ENCODE data around the gene ACBD4. TPM values are rescaled to one million over a fixed set of nuclear protein-coding genes. Genes with fewer than 3 reads are reported as not detected.

The ACBD4 gene
- total RNA-seq, 4 donors from 2014 or later: 8.2 to 14.9 (median 10.1) TPM

DNA sequence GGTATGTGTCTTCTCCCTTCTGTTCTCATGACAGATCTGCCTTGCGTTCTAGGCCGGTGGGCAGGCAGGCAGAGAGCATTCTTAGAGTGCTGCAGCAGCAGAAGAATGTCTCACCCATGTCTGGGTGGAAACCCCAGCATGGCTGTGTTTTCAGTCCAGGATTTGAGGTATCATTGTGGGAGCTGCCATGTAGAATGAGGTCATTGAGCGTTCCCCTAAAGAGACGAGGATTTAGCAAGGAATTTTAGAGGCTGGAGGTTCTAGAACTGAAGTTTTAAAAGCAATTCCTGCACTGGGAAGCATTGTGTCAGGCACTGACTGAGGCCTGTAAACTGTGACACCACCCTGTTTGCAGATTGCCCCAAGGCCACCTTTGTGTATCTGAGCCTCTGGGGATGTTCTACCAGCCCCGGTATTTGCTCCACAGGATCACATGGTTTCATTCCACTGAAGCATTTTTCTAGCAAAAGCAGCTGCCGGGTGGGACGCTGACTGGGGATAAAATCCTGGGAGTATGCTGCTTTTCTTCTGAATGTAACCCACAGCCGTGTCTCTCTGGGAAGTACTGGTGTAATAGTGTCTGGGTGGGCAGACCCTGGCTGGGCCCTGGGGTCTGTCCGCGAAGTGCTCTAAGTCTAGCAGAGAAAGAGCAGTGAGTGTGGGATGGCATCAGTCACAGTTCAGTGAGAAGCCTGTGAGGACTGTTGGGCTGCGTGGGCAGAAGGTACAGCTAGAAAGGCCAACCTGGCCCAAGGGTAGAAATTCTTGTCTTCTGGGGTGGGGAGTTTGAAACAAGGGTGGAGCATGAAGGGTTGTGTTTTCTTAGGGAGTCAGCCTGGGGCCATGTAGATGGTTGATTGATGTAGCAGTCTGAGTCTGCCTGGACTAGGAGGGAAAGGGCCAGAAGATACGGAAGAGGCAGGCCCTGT lies 33.3 kb upstream of the ACBD4 start:
- DNase-seq (ENCODE audit: low spot score in 2 of 2): no peak
- WGBS, 2 donors: 42 to 45% methylated on average over 12 of the region's 12 CpGs
- intact Hi-C loops (cut with DNase I; ENCODE audit: low total_unique reads): loop anchor here (10.0 kb wide), 1 partner anchor 187 kb away; the partner anchor contains the start of gene GFAP
- no peak overlapping the region for H3K4me3 ChIP-seq (ENCODE audit: low read depth, poor library complexity, severe bottlenecking)
- TF ChIP-seq, protein P1, sequence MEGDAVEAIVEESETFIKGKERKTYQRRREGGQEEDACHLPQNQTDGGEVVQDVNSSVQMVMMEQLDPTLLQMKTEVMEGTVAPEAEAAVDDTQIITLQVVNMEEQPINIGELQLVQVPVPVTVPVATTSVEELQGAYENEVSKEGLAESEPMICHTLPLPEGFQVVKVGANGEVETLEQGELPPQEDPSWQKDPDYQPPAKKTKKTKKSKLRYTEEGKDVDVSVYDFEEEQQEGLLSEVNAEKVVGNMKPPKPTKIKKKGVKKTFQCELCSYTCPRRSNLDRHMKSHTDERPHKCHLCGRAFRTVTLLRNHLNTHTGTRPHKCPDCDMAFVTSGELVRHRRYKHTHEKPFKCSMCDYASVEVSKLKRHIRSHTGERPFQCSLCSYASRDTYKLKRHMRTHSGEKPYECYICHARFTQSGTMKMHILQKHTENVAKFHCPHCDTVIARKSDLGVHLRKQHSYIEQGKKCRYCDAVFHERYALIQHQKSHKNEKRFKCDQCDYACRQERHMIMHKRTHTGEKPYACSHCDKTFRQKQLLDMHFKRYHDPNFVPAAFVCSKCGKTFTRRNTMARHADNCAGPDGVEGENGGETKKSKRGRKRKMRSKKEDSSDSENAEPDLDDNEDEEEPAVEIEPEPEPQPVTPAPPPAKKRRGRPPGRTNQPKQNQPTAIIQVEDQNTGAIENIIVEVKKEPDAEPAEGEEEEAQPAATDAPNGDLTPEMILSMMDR (IDR thresholded peaks at IDR 0.05): no peak
- TF ChIP-seq POLR2A (IDR thresholded peaks at IDR 0.05): no peak

DNA sequence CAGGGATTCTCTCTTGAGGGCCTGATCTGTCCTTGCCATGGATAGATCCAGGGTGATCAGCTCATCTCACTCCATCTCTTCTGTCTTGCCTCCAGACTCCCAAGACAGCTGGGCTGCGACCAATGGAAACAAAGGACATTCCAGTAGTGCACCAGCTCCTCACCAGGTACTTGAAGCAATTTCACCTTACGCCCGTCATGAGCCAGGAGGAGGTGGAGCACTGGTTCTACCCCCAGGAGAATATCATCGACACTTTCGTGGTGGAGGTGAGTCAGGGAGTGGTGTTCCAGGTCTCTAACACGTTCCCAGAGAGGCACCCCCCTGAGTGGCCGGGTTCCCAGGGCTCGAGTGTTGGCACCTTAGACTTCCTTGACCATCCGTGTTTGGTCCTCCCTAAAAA lies 32.6 kb upstream of the ACBD4 start:
- intact Hi-C loops (cut with DNase I; ENCODE audit: low total_unique reads): loop anchor here (10.0 kb wide), 1 partner anchor 188 kb away; the partner anchor contains the start of gene GFAP
- no peak for TF ChIP-seq POLR2A (IDR thresholded peaks at IDR 0.05)
- TF ChIP-seq, protein P1 (IDR thresholded peaks at IDR 0.05): no peak

DNA sequence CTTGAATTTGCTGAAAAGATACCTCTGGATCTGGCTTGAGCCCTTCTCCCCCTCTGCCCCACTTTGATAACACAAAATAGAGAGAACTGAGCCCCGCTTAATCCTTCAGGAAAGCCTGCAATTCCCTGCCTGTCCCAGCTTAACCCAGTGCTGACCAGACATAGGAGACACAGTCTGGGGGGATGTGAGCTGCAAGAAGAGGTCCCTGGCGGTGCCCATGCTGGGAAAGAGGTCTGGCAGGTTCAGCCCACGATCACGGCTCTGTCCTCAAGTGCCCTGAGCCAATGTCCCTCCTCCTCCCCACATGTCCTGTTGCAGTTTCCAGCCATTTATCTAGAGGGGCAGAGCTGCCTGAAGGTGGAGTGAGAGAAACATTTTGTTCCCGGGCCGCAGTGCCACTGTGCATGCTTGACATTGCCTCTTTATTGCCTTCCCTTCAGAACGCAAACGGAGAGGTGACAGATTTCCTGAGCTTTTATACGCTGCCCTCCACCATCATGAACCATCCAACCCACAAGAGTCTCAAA lies 32.2 kb upstream of the ACBD4 start:
- DNase-seq (ENCODE audit: low spot score in 2 of 2): no peak
- H3K4me3 ChIP-seq (ENCODE audit: low read depth, poor library complexity, severe bottlenecking): no peak overlapping the region
- intact Hi-C loops (cut with DNase I; ENCODE audit: low total_unique reads): loop anchor here (10.0 kb wide), 1 partner anchor 189 kb away; the partner anchor contains the start of gene GFAP
- TF ChIP-seq POLR2A (IDR thresholded peaks at IDR 0.05): no peak
- TF ChIP-seq, protein P1 (IDR thresholded peaks at IDR 0.05): no peak
- 87 to 91% methylated on average over 9 of the region's 9 CpGs for WGBS, 2 donors

More for the DNA sequence above, 32.6 kb upstream of the ACBD4 start:
- WGBS, 2 donors: 63 to 87% methylated on average over 9 of the region's 9 CpGs
- DNase-seq (ENCODE audit: low spot score in 2 of 2): no peak
- H3K4me3 ChIP-seq (ENCODE audit: low read depth, poor library complexity, severe bottlenecking): no peak overlapping the region

DNA sequence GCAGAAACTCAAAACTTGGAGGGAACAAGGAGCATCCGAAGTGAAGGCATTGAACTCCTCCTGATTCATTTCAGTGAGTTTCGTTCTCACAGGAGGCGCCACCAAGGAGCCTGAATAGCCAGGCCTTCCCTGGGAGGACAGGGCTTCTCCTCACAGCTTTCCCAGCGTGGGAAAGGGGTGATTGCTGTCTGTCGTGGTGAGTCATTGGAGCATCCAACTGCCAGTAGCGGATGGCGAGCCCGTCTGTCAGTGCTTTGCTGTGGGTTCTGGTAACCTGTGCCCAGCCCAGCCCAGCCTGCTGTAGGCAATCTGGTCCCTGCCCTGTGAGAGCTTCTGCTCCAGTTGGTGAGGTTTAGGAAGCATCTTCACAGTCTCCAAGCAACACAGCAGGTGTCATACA lies 31.5 kb upstream of the ACBD4 start:
- H3K4me3 ChIP-seq (ENCODE audit: low read depth, poor library complexity, severe bottlenecking): no peak overlapping the region
- intact Hi-C loops (cut with DNase I; ENCODE audit: low total_unique reads): loop anchor here (10.0 kb wide), 1 partner anchor 189 kb away; the partner anchor contains the start of gene GFAP
- no peak for DNase-seq (ENCODE audit: low spot score in 2 of 2)
- WGBS, 2 donors: 70 to 79% methylated on average over 8 of the region's 8 CpGs
- no peak for TF ChIP-seq POLR2A (IDR thresholded peaks at IDR 0.05)
- TF ChIP-seq, protein P1 (IDR thresholded peaks at IDR 0.05): no peak

DNA sequence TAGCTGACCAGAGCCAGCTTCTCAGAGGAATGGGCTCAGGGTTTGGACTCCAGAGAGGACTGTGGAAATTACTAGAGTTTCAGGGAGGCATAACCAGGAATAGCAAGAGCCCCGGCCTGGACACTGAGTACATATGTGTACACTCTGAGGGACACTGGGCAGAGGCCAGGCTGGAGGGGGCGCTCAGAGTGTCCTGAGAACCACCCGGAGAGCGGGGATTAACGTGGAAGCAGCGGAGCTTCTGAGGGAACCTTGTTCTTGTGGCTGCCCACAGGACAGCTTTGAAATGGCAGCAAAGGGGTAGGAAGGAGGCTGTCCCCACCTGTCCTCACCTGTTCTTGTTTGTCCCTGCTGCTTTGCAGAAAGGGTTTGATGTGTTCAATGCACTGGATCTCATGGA lies 31.0 kb upstream of the ACBD4 start:
- no peak overlapping the region for H3K4me3 ChIP-seq (ENCODE audit: low read depth, poor library complexity, severe bottlenecking)
- TF ChIP-seq, protein P1 (IDR thresholded peaks at IDR 0.05): no peak
- no peak for TF ChIP-seq POLR2A (IDR thresholded peaks at IDR 0.05)
- intact Hi-C loops (cut with DNase I; ENCODE audit: low total_unique reads): loop anchor here (10.0 kb wide), 1 partner anchor 190 kb away; the partner anchor contains the start of gene GFAP
- WGBS, 2 donors: 96 to 97% methylated on average over 6 of the region's 6 CpGs
- no peak for DNase-seq (ENCODE audit: low spot score in 2 of 2)
